IMR-90 (cell line): Measurements from ENCODE around the gene BCAR1. TPM values are rescaled to one million over a fixed set of nuclear protein-coding genes. Genes with fewer than 3 reads are reported as not detected.

ENCODE experiments used
- ATAC-seq: fragments of 200-7000 bp; cut with Tn5 transposase; 2 replicates; pipeline ENCODE4 v1.9.1; 2020; ENCODE audit warnings: low read depth, mild to moderate bottlenecking, moderate library complexity
- BruUV-seq: library from RNA; stranded (reverse); fragments of 400-500 nt; replicated peaks from 2 replicates; lab custom pipeline; 2021; lab: Mats Ljungman, UMichigan
- CTCF ChIA-PET: fragments of 300-600 bp; formaldehyde crosslinking; extraction: SDS; loops from one replicate; lab custom pipeline; 2021; ENCODE audit warnings: antibody characterized with exemption; lab: Yijun Ruan, JAX
- POLR2A ChIA-PET: fragments of 300-600 bp; sonication (Branson Sonifier 250); formaldehyde crosslinking; loops from one replicate; lab custom pipeline; 2022; ENCODE audit warnings: antibody characterized with exemption; ENCODE audit not compliant: unreplicated experiment; lab: Charles Lee
- DNase-seq: peaks from one replicate; pipeline ENCODE4 v3.0.0; 2013
- H2AFZ ChIP-seq: replicated peaks from 2 replicates; pipeline ENCODE3; 2013; ENCODE audit warnings: low read length, mild to moderate bottlenecking; ENCODE audit not compliant: poor library complexity
- H2AK5ac ChIP-seq: 2 replicates; pipeline ENCODE4 v1.6.1; 2013; ENCODE audit warnings: low read depth, low read length, inconsistent platforms
- H2AK9ac ChIP-seq: replicated peaks from 2 replicates; pipeline ENCODE3; 2013; ENCODE audit warnings: mild to moderate bottlenecking, low read depth, low read length, moderate library complexity; ENCODE audit not compliant: poor library complexity
- H2BK120ac ChIP-seq: 2 replicates; pipeline ENCODE4 v1.6.1; 2013; ENCODE audit warnings: low read depth, low read length, inconsistent platforms
- H2BK15ac ChIP-seq: 3 replicates; pipeline ENCODE4 v1.6.1; 2013; ENCODE audit warnings: low read depth, low read length, inconsistent platforms
- H2BK20ac ChIP-seq: 2 replicates; pipeline ENCODE4 v1.6.1; 2013; ENCODE audit warnings: low read depth, mild to moderate bottlenecking, inconsistent platforms, low read length, moderate library complexity
- H2BK5ac ChIP-seq: 2 replicates; pipeline ENCODE4 v1.6.1; 2013; ENCODE audit warnings: mild to moderate bottlenecking, low read depth, low read length, inconsistent platforms; ENCODE audit not compliant: poor library complexity, severe bottlenecking
- H3K14ac ChIP-seq: replicated peaks from 2 replicates; pipeline ENCODE4 v1.6.1; 2013; ENCODE audit warnings: low read depth, low read length, inconsistent platforms
- H3K18ac ChIP-seq: 2 replicates; pipeline ENCODE4 v1.6.1; 2013; ENCODE audit warnings: low read depth, low read length, control low read depth
- H3K23ac ChIP-seq: 2 replicates; pipeline ENCODE4 v1.6.1; 2013; ENCODE audit warnings: low read depth, low read length, inconsistent platforms
- H3K27ac ChIP-seq: 2 replicates; pipeline ENCODE4 v1.5.1; 2013; ENCODE audit warnings: mild to moderate bottlenecking, control low read depth, low read length; ENCODE audit not compliant: insufficient read depth
- H3K27me3 ChIP-seq: 2 replicates; pipeline ENCODE4 v1.6.1; 2013; ENCODE audit warnings: low read length; ENCODE audit not compliant: control insufficient read depth, insufficient read depth
- H3K36me3 ChIP-seq: 2 replicates; pipeline ENCODE4 v1.6.1; 2013; ENCODE audit warnings: low read length, mixed read lengths; ENCODE audit not compliant: control insufficient read depth, insufficient read depth
- H3K4ac ChIP-seq: 2 replicates; pipeline ENCODE4 v1.6.1; 2013; ENCODE audit warnings: low read depth, low read length, inconsistent platforms
- H3K4me1 ChIP-seq: 2 replicates; pipeline ENCODE4 v1.6.1; 2013; ENCODE audit warnings: low read length, mixed read lengths; ENCODE audit not compliant: control insufficient read depth, insufficient read depth
- H3K4me2 ChIP-seq: 2 replicates; pipeline ENCODE4 v1.6.1; 2013; ENCODE audit warnings: low read depth, mild to moderate bottlenecking, control low read depth, low read length, moderate library complexity
- H3K4me3 ChIP-seq: 2 replicates; pipeline ENCODE4 v1.5.1; 2013; ENCODE audit warnings: low read depth, mild to moderate bottlenecking, control low read depth, low read length, moderate library complexity; ENCODE audit not compliant: insufficient read depth
- H3K56ac ChIP-seq: 2 replicates; pipeline ENCODE4 v1.6.1; 2013; ENCODE audit warnings: low read length, inconsistent platforms; ENCODE audit not compliant: insufficient read depth; ENCODE audit errors: extremely low read depth
- H3K79me1 ChIP-seq, 2 experiments: 2 replicates each; pipeline ENCODE4 v1.6.1; 2013; ENCODE audit warnings: low read length in 2 of 2, inconsistent platforms in 1 of 2, low read depth in 1 of 2
- H3K9ac ChIP-seq: 2 replicates; pipeline ENCODE4 v1.6.1; 2013; ENCODE audit warnings: low read depth, low read length, control low read depth
- H3K9me1 ChIP-seq: 2 replicates; pipeline ENCODE4 v1.6.1; 2013; ENCODE audit warnings: low read length, inconsistent platforms; ENCODE audit not compliant: insufficient read depth
- H3K9me3 ChIP-seq: 2 replicates; pipeline ENCODE4 v1.6.1; 2013; ENCODE audit warnings: low read length; ENCODE audit not compliant: control insufficient read depth, insufficient read depth
- H4K20me1 ChIP-seq: 2 replicates; pipeline ENCODE4 v1.6.1; 2013; ENCODE audit warnings: low read length, inconsistent platforms; ENCODE audit not compliant: insufficient read depth
- H4K5ac ChIP-seq: 2 replicates; pipeline ENCODE4 v1.6.1; 2013; ENCODE audit warnings: mild to moderate bottlenecking, low read depth, low read length, control low read depth
- H4K8ac ChIP-seq, 2 experiments: 2 replicates each; pipeline ENCODE4 v1.6.1; 2013; ENCODE audit warnings: low read depth in 2 of 2, low read length in 2 of 2, control low read depth in 1 of 2, inconsistent platforms in 1 of 2
- H4K91ac ChIP-seq: 2 replicates; pipeline ENCODE4 v1.6.1; 2013; ENCODE audit warnings: low read depth, low read length, inconsistent platforms; ENCODE audit not compliant: insufficient read depth
- BHLHE40 ChIP-seq: fragments of 150-350 bp; IDR thresholded peaks from 2 replicates; pipeline ENCODE4 v1.6.1; 2016; ENCODE audit warnings: mild to moderate bottlenecking, low read depth, low read length
- CEBPB ChIP-seq: IDR thresholded peaks from 2 replicates; pipeline ENCODE4 v1.6.1; 2012; ENCODE audit warnings: low read depth, low read length, improper control_type of control experiment
- FOS ChIP-seq: fragments of 150-350 bp; IDR thresholded peaks from 2 replicates; pipeline ENCODE4 v1.6.1; 2016; ENCODE audit warnings: low read depth, low read length
- MAFK ChIP-seq: IDR thresholded peaks from 2 replicates; pipeline ENCODE4 v1.6.1; 2012; ENCODE audit warnings: low read depth, low read length, improper control_type of control experiment
- MAZ ChIP-seq: IDR thresholded peaks from 2 replicates; pipeline ENCODE4 v1.6.1; 2012; ENCODE audit warnings: low read depth, mild to moderate bottlenecking, low read length, improper control_type of control experiment, moderate library complexity, borderline replicate concordance
- POLR2A ChIP-seq: IDR thresholded peaks from 2 replicates; pipeline ENCODE4 v1.6.1; 2012; ENCODE audit warnings: mild to moderate bottlenecking, low read depth, low read length
- RAD21 ChIP-seq: IDR thresholded peaks from 2 replicates; pipeline ENCODE4 v1.6.1; 2012; ENCODE audit warnings: low read length, improper control_type of control experiment
- RFX5 ChIP-seq: IDR thresholded peaks from 2 replicates; pipeline ENCODE4 v1.8.0; 2012; ENCODE audit warnings: low read depth, mild to moderate bottlenecking, low read length, moderate library complexity
- WGBS, 2 experiments: methylation state at CpG; one replicate each; pipeline versions ENCODE4 v1.1.5 to v1.1.7; 2013; ENCODE audit warnings: missing lambda C conversion rate in 2 of 2; ENCODE audit not compliant: insufficient read length in 1 of 2; ENCODE audit errors: extremely low coverage in 2 of 2; 5-methylcytosine and 5-hydroxymethylcytosine counted together
- dilution Hi-C: fragments of 300-500 bp; cut with HindIII; formaldehyde crosslinking; loops from one replicate; pipeline ENCODE4 v1.14.3; 2018; ENCODE audit warnings: low sequenced_read_pairs; ENCODE audit not compliant: unreplicated experiment
- in situ Hi-C: fragments of 300-500 bp; cut with MboI; formaldehyde crosslinking; loops from 3 replicates; pipeline ENCODE4 v1.14.3; 2019; ENCODE audit warnings: low sequenced_read_pairs, inconsistent platforms, mixed read lengths
- intact Hi-C: fragments of 100-400 bp; cut with micrococcal nuclease; formaldehyde crosslinking; loops from 2 replicates; pipeline ENCODE4 v1.10.0; 2022
- polyA plus RNA-seq, 3 experiments: library from polyadenylated mRNA; depleted of rRNA; stranded (reverse); fragments of >200 nt; gene quantifications; 2 replicates each; pipeline ENCODE4 v1.2.3, GENCODE V29; 2012; ENCODE audit warnings: low replicate concordance in 1 of 3
- total RNA-seq: library from RNA; depleted of rRNA; stranded (reverse); fragments of >200 nt; gene quantifications from 2 replicates; pipeline ENCODE4 v1.2.3, GENCODE V29; 2012
- TF ChIP-seq, protein P1 (sequence below): fragments of 150-350 bp; IDR thresholded peaks from 2 replicates; pipeline ENCODE4 v1.6.1; 2017; ENCODE audit warnings: mild to moderate bottlenecking, antibody characterized with exemption, low read length, low read depth

The BCAR1 gene
- total and polyA plus RNA-seq, 2 of the 4 experiments (the other 2 are of a cell fraction) = 18.1 to 99.4 TPM

GRCh38 chr16:75229172-75230031 lies 22.0 kb downstream of the BCAR1 start:
- H3K9me3 ChIP-seq = no peaks in the 10 kb centered on the region
- TF ChIP-seq CEBPB (no peak), MAFK (no peak), RAD21 (no peak), MAZ (no peak), POLR2A (no peak), RFX5 (no peak), BHLHE40 (no peak), FOS (no peak)
- TF ChIP-seq, protein P1, sequence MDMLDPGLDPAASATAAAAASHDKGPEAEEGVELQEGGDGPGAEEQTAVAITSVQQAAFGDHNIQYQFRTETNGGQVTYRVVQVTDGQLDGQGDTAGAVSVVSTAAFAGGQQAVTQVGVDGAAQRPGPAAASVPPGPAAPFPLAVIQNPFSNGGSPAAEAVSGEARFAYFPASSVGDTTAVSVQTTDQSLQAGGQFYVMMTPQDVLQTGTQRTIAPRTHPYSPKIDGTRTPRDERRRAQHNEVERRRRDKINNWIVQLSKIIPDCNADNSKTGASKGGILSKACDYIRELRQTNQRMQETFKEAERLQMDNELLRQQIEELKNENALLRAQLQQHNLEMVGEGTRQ = no peak
- no peak overlapping the region for H2BK120ac ChIP-seq
- no peak overlapping the region; the same call in 1 of the 2 replicates for H2AK5ac ChIP-seq
- POLR2A ChIA-PET = no interaction called here
- no peak overlapping the region for H2BK20ac ChIP-seq
- DNase-seq (no peak), ATAC-seq (no peak)
- H3K27me3 ChIP-seq = no peaks in the 10 kb centered on the region
- peaks cover 85% of the 10 kb centered on the region for H4K20me1 ChIP-seq
- H3K14ac ChIP-seq = no peak overlapping the region
- peaks cover 5% of the 10 kb centered on the region for H3K4me1 ChIP-seq
- peaks cover 51% of the 10 kb centered on the region for H3K36me3 ChIP-seq
- H4K8ac ChIP-seq = no peak overlapping the region
- H3K4ac ChIP-seq = no peak overlapping the region
- no peak overlapping the region for H3K9ac ChIP-seq
- H2BK15ac ChIP-seq = no peak overlapping the region
- no peak overlapping the region for H4K91ac ChIP-seq
- H4K5ac ChIP-seq = no peak overlapping the region
- H3K23ac ChIP-seq = no peak overlapping the region
- 97% methylated on average over 26 of the region's 48 CpGs; no CpG with 5 or more reads in 1 of the 2 experiments for WGBS, 2 experiments
- dilution Hi-C loops (no loop called here), intact Hi-C loops (loop anchor here (5.0 kb wide), 1 partner anchor 173 kb away; no protein-coding TSS in a partner anchor), in situ Hi-C loops (loop anchor here (5.0 kb wide), 1 partner anchor 158 kb away; no protein-coding TSS in a partner anchor)
- peak overlapping the region; percentile 10 for H2AFZ ChIP-seq
- no peak overlapping the region for H3K56ac ChIP-seq
- H3K4me2 ChIP-seq = no peak overlapping the region
- no peak overlapping the region for H3K27ac ChIP-seq
- peaks cover 6% of the 10 kb centered on the region; the same call in 1 of the 2 replicates for H3K9me1 ChIP-seq
- H2BK5ac ChIP-seq = no peak overlapping the region
- CTCF ChIA-PET = no interaction called here
- BruUV-seq = no TSS peak
- no peak overlapping the region for H3K4me3 ChIP-seq
- peak overlapping the region; percentile 5 for H2AK9ac ChIP-seq
- H3K18ac ChIP-seq = no peak overlapping the region
- peaks cover 9 to 74% of the 10 kb centered on the region in 2 experiments for H3K79me1 ChIP-seq
